22Rv1 (cell line): ENCODE data around the gene KLHL15.

Source experiments
- CTCF ChIP-seq: fragments of 450-650 bp; IDR thresholded peaks from 2 replicates; pipeline ENCODE4 v1.5.1; 2017; ENCODE audit warnings: mild to moderate bottlenecking
- ZFX ChIP-seq: fragments of 450-650 bp; IDR thresholded peaks from 2 replicates; pipeline ENCODE4 v1.6.1; 2017; ENCODE audit warnings: antibody characterized with exemption, borderline replicate concordance

- TF ChIP-seq CTCF (no peak), ZFX (no peak)
Observed at GRCh38 chrX:23992431-23992830, 34.6 kb downstream of the KLHL15 start.
